Neural progenitor cell (in vitro differentiated cells): ENCODE results near the gene CISD1.
"Not testable (repeated sequence)": the region's sequence is repeated elsewhere in the genome, so short reads cannot be mapped to it uniquely, and the experiment has no call there.

Source experiments
- CTCF ChIP-seq: fragments of 200-600 bp; sonication (generic); IDR thresholded peaks from 2 replicates; pipeline ENCODE4 v1.5.1; 2017; ENCODE audit warnings: antibody characterized with exemption, mild to moderate bottlenecking
- EZH2 ChIP-seq: fragments of 200-600 bp; sonication (generic); IDR thresholded peaks from 2 replicates; pipeline ENCODE4 v1.6.1; 2017; ENCODE audit warnings: antibody characterized with exemption, mild to moderate bottlenecking, moderate library complexity

- TF ChIP-seq CTCF, EZH2: not testable (repeated sequence)
Measured at GRCh38 chr10:58229856-58230255, 39.1 kb upstream of the CISD1 start.
